Fibroblast of pulmonary artery (primary cell): Measurements from ENCODE around the gene ULBP3.
"Not testable (repeated sequence)": the region's sequence is repeated elsewhere in the genome, so short reads cannot be mapped to it uniquely, and the experiment has no call there.

Experiments
- DNase-seq: peaks from one replicate; pipeline ENCODE4 v3.0.0-alpha.2; 2010; ENCODE audit warnings: low read depth
- H3K4me3 ChIP-seq: replicated peaks from 2 replicates; pipeline ENCODE4 v1.5.1; 2011; ENCODE audit warnings: low read depth, mild to moderate bottlenecking, control low read depth, low read length, moderate library complexity
- CTCF ChIP-seq: IDR thresholded peaks from 2 replicates; pipeline ENCODE4 v1.5.1; 2011; ENCODE audit warnings: mild to moderate bottlenecking, control low read depth, low read length, inconsistent platforms; ENCODE audit errors: missing control alignments

The ULBP3 gene

GRCh38 chr6:150079604-150080003, 10.7 kb upstream of the ULBP3 start:
- H3K4me3 ChIP-seq, result no peak overlapping the region
- no peak for TF ChIP-seq CTCF
- no peak for DNase-seq

GRCh38 chr6:150078788-150079187, 9.9 kb upstream of the ULBP3 start:
- DNase-seq, result peak; percentile 20
- TF ChIP-seq CTCF, result no peak
- H3K4me3 ChIP-seq, result no peak overlapping the region

- TF ChIP-seq CTCF, result peak; percentile 23
- DNase-seq, result no peak
Observed at GRCh38 chr6:150076196-150076893, 7.4 kb upstream of the ULBP3 start.

GRCh38 chr6:150075034-150075421, 6.1 kb upstream of the ULBP3 start:
- peak; percentile 67 for DNase-seq
- no peak overlapping the region for H3K4me3 ChIP-seq
- TF ChIP-seq CTCF, result no peak

More at GRCh38 chr6:150076196-150076893, 7.4 kb upstream of the ULBP3 start:
- no peak overlapping the region for H3K4me3 ChIP-seq

- DNase-seq, H3K4me3 ChIP-seq: not testable (repeated sequence)
Observed at GRCh38 chr6:150074396-150075033, 5.6 kb upstream of the ULBP3 start.

- no peak for DNase-seq
- TF ChIP-seq CTCF, result no peak
- H3K4me3 ChIP-seq, result no peak overlapping the region
Observed at GRCh38 chr6:150072201-150072600, 3.3 kb upstream of the ULBP3 start.

- no peak for DNase-seq
- no peak for TF ChIP-seq CTCF
- H3K4me3 ChIP-seq, result no peak overlapping the region
Observed at GRCh38 chr6:150070236-150070818, 1.4 kb upstream of the ULBP3 start.
